ENCODE results near the gene FMNL3. TPM values are rescaled to one million over a fixed set of nuclear protein-coding genes. Genes with fewer than 3 reads are reported as not detected.

FMNL3 gene
- total RNA-seq, 1 donor from 2014 or later, result 19.2 TPM

DNA sequence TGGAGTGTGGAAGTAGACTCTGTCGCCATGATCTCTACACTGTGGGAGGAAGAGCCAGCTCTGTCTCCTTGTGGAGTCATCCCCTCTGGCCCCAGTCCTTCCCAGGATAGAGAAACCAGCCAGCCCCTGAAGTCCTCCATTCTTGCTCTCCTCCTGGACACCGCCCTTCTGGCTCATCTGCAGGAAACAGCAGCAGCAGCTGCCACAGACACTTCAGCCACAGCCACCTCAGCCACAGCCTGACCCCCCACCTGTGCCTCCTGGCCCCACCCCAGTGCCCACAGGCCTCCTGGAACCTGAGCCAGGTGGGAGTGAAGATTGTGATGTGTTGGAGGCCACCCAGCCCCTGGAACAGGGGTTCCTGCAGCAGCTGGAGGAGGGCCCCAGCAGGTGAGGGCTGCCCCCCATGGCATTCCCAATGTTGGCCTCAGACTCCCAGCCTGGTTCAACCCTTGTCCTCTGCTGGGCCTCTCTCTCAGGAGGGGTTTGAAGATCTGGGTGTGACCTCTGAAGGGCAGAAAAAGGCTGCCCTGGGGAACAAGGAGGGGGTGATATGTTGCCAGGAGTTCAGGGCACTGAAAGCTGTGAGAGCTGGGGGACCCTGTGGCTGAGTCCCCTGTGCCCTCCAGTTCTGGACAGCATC lies 73.4 kb downstream of the FMNL3 start:
- H3K4me3 Mint-ChIP-seq, result no peak overlapping the region
- TF ChIP-seq, protein P1, sequence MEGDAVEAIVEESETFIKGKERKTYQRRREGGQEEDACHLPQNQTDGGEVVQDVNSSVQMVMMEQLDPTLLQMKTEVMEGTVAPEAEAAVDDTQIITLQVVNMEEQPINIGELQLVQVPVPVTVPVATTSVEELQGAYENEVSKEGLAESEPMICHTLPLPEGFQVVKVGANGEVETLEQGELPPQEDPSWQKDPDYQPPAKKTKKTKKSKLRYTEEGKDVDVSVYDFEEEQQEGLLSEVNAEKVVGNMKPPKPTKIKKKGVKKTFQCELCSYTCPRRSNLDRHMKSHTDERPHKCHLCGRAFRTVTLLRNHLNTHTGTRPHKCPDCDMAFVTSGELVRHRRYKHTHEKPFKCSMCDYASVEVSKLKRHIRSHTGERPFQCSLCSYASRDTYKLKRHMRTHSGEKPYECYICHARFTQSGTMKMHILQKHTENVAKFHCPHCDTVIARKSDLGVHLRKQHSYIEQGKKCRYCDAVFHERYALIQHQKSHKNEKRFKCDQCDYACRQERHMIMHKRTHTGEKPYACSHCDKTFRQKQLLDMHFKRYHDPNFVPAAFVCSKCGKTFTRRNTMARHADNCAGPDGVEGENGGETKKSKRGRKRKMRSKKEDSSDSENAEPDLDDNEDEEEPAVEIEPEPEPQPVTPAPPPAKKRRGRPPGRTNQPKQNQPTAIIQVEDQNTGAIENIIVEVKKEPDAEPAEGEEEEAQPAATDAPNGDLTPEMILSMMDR (IDR thresholded peaks at IDR 0.05; ENCODE audit: unreplicated experiment), result no peak
- H3K36me3 Mint-ChIP-seq, result peaks cover 10% of the 10 kb centered on the region
- H3K9me3 Mint-ChIP-seq, result no peaks in the 10 kb centered on the region
- peaks cover 14% of the 10 kb centered on the region for H3K4me1 Mint-ChIP-seq
- H3K27me3 Mint-ChIP-seq (ENCODE audit: low read depth), result no peaks in the 10 kb centered on the region
- no peak overlapping the region for H3K27ac Mint-ChIP-seq
- no peak for DNase-seq (ENCODE audit: low spot score in 2 of 2, unreplicated experiment in 2 of 2)

DNA sequence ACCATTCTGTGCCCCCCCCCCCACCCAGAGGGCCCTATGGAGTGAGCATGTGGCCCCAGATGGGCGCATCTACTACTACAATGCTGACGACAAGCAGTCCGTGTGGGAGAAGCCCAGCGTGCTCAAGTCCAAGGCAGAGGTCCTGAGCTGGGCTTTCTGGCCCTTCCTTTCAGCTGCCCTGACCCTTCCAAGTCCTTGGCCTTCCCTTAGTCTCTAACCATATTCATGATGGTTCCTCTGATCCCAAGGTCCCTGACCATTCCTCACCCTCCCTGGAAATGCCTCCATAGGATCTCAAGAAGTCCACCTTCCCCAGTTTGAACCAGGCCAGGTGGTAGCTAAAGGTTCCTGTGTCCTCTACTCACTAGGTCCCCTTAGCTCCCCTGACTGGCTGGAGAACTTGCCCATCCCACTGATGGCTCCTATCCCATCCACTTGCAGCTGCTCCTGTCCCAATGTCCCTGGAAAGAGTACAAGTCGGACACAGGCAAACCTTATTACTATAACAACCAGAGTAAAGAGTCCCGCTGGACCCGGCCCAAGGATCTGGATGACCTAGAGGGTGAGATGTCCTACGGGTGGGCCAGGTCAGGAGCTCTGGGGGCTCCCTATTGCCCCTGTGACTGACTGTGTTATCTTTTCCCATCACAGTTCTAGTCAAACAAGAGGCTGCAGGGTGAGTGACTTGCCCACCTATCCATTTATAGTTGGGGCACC lies 74.1 kb downstream of the FMNL3 start:
- Mint-ChIP-seq H3K4me3 (no peak overlapping the region), H3K36me3 (peaks cover 10% of the 10 kb centered on the region), H3K27me3 (ENCODE audit: low read depth) (no peaks in the 10 kb centered on the region), H3K9me3 (no peaks in the 10 kb centered on the region), H3K4me1 (peaks cover 14% of the 10 kb centered on the region), H3K27ac (no peak overlapping the region)
- TF ChIP-seq, protein P1 (IDR thresholded peaks at IDR 0.05; ENCODE audit: unreplicated experiment), result no peak
- DNase-seq (ENCODE audit: low spot score in 2 of 2, unreplicated experiment in 2 of 2), result no peak

DNA sequence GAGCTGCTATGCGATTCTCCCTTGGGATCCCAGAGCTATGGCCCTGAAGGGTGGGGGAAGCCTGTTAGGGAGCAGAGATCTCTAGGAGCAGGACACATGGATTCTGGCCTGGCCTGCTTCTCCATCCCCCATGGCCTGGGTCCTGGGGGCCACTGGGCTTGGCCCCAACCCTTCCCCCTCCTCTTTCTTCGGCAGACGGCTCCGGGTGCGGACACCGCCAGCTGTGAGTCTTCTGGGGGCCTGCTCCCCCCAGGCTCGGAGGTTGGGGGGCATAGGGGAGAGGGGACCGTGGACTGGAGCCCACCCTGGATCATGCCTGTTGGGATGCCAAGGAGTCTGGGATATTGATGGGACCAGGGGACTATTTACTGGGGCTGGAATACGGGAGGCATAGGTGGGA lies 74.8 kb downstream of the FMNL3 start:
- no peaks in the 10 kb centered on the region for H3K9me3 Mint-ChIP-seq
- no peak overlapping the region for H3K27ac Mint-ChIP-seq
- peaks cover 6% of the 10 kb centered on the region for H3K36me3 Mint-ChIP-seq
- no peaks in the 10 kb centered on the region for H3K27me3 Mint-ChIP-seq (ENCODE audit: low read depth)
- DNase-seq (ENCODE audit: low spot score in 2 of 2, unreplicated experiment in 2 of 2), result no peak
- peaks cover 7% of the 10 kb centered on the region for H3K4me1 Mint-ChIP-seq
- H3K4me3 Mint-ChIP-seq, result no peak overlapping the region
- TF ChIP-seq, protein P1 (IDR thresholded peaks at IDR 0.05; ENCODE audit: unreplicated experiment), result no peak

DNA sequence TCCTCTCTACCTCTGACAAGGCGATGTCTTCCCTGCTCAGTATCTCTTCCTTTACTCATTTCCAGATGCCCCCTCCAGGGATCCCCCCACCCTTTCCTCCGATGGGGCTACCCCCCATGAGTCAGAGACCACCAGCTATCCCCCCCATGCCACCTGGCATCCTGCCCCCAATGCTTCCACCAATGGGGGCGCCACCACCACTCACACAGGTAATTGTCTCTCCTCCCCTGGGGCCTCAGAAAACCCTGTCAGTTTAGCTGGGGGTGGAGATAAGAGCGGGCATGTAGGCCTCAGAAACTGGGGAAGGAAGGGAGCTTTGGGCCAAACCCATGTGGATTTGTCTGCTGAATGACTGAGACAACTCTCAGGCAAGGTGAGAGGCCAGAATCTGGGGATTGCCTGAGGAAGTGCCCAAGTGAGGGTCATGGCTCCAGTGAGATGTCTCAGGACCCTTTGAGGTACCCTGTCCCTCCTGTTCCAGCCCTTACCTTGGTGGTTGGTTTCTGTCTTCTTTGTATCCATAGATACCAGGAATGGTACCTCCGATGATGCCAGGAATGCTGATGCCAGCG lies 75.8 kb downstream of the FMNL3 start:
- Mint-ChIP-seq H3K4me3 (no peak overlapping the region), H3K27me3 (ENCODE audit: low read depth) (no peaks in the 10 kb centered on the region), H3K9me3 (no peaks in the 10 kb centered on the region), H3K27ac (no peak overlapping the region), H3K4me1 (no peaks in the 10 kb centered on the region), H3K36me3 (peaks cover 6% of the 10 kb centered on the region)
- no peak for DNase-seq (ENCODE audit: low spot score in 2 of 2, unreplicated experiment in 2 of 2)
- TF ChIP-seq, protein P1 (IDR thresholded peaks at IDR 0.05; ENCODE audit: unreplicated experiment), result no peak

DNA sequence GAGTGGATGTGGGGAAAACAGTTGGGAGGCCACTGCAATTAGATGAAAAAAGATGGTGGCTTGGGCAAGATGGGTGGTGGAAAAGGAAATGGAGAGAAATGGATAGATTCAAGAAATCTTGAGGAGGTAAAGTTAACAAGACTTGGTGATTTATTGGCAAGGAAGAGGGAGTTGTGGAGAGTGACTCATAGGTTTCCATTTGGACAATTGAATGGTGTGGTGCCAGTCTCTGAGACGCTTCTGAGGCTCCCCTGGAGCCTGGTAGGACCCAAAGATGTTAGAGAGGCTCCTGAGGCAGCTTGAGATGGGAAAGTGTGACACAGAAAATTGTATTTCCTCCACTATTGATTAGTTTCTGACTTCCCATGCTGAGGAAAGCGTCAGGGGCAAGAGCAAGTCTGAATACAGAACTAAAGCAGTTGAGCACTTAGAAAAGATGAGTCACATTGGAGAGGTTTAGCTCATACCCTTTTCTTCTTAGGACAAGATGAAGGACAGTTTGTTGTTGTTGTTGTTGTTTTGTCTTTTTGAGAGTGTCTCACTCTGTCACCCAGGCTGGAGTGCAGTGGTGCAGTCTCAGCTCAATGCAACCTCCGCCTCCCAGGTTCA lies 79.3 kb downstream of the FMNL3 start:
- Mint-ChIP-seq H3K27ac (no peak overlapping the region), H3K9me3 (no peaks in the 10 kb centered on the region), H3K27me3 (ENCODE audit: low read depth) (no peaks in the 10 kb centered on the region), H3K36me3 (peaks cover 3% of the 10 kb centered on the region), H3K4me1 (peaks cover 7% of the 10 kb centered on the region), H3K4me3 (no peak overlapping the region)
- TF ChIP-seq, protein P1 (IDR thresholded peaks at IDR 0.05; ENCODE audit: unreplicated experiment), result no peak
- DNase-seq (ENCODE audit: low spot score in 2 of 2, unreplicated experiment in 2 of 2), result no peak
